GM12864 (cell line): ENCODE results near the gene CAMK2D.

Experiments
- DNase-seq: peaks from one replicate; pipeline ENCODE4 v3.0.0-alpha.2; 2011; ENCODE audit warnings: low read depth
- H3K4me3 ChIP-seq: 2 replicates; pipeline ENCODE4 v1.5.1; 2011; ENCODE audit warnings: mild to moderate bottlenecking, low read depth, low read length, control low read depth
- CTCF ChIP-seq: IDR thresholded peaks from 2 replicates; pipeline ENCODE4 v1.5.1; 2011; ENCODE audit warnings: low read depth, mild to moderate bottlenecking, moderate library complexity, low read length, control low read depth, inconsistent platforms; ENCODE audit errors: missing control alignments

CAMK2D gene

GRCh38 chr4:113588895-113589668 is 172.5 kb downstream of the CAMK2D start:
- TF ChIP-seq CTCF = no peak
- H3K4me3 ChIP-seq = no peak overlapping the region
- no peak for DNase-seq

- no peak for TF ChIP-seq CTCF
- no peak for DNase-seq
- H3K4me3 ChIP-seq = no peak overlapping the region
These were observed 173.8 kb downstream of the CAMK2D start for GRCh38 chr4:113587640-113588275.

- H3K4me3 ChIP-seq = no peak overlapping the region
- no peak for DNase-seq
- TF ChIP-seq CTCF = no peak
These were observed 174.4 kb downstream of the CAMK2D start for GRCh38 chr4:113587156-113587555.

GRCh38 chr4:113586072-113586471 is 175.5 kb downstream of the CAMK2D start:
- H3K4me3 ChIP-seq = no peak overlapping the region
- no peak for TF ChIP-seq CTCF
- no peak for DNase-seq

- TF ChIP-seq CTCF = no peak
- H3K4me3 ChIP-seq = no peak overlapping the region
- DNase-seq = no peak
These were observed 177.0 kb downstream of the CAMK2D start for GRCh38 chr4:113584407-113585150.

- no peak for DNase-seq
- no peak for TF ChIP-seq CTCF
- no peak overlapping the region for H3K4me3 ChIP-seq
These were observed 178.8 kb downstream of the CAMK2D start for GRCh38 chr4:113582737-113583136.
